K562 (cell line): ENCODE results near the gene FBLIM1. TPM values are rescaled to one million over a fixed set of nuclear protein-coding genes. Genes with fewer than 3 reads are reported as not detected.

Source experiments
- BACH1 ChIP-seq: fragments of 200-800 bp; sonication (Bioruptor generic); IDR thresholded peaks from 2 replicates; pipeline ENCODE4 v1.6.1; 2016; ENCODE audit warnings: missing genetic modification characterization, missing compliant biosample characterization
- CAMTA2 ChIP-seq: fragments of 250-450 bp; sonication (Bioruptor Pico); conservative IDR thresholded peaks from 2 replicates; pipeline ENCODE4 v1.5.1; 2022
- CEBPG ChIP-seq, 3 experiments: fragments of 200-800 bp in 1 of 3; sonication (Bioruptor generic) in 1 of 3; sonication (generic) in 1 of 3; formaldehyde crosslinking in 1 of 3; IDR thresholded peaks in 2 of 3; conservative IDR thresholded peaks in 1 of 3; 2 replicates each; pipeline versions ENCODE4 v1.6.1 to v1.8.0; 2016 to 2022; ENCODE audit warnings: missing compliant biosample characterization in 2 of 3, missing genetic modification characterization in 2 of 3, mild to moderate bottlenecking in 1 of 3, missing genetic modification reagents in 1 of 3
- DACH1 ChIP-seq: fragments of 450-650 bp; IDR thresholded peaks from 2 replicates; pipeline ENCODE4 v1.6.1; 2018; ENCODE audit not compliant: partially characterized antibody
- HDAC8 ChIP-seq: fragments of 450-650 bp; IDR thresholded peaks from 2 replicates; pipeline ENCODE4 v1.6.1; 2016; ENCODE audit warnings: mild to moderate bottlenecking, missing genetic modification characterization, moderate library complexity, missing compliant biosample characterization
- HNRNPL ChIP-seq: fragments of 200-400 bp; formaldehyde crosslinking; IDR thresholded peaks from 2 replicates; pipeline ENCODE4 v1.6.1; 2017; ENCODE audit warnings: low read depth, mild to moderate bottlenecking, low read length
- HOXB6 ChIP-seq: fragments of 250-450 bp; sonication (Bioruptor Pico); IDR thresholded peaks from 2 replicates; pipeline ENCODE4 v1.5.1; 2022; ENCODE audit warnings: mild to moderate bottlenecking, borderline replicate concordance
- KDM4B ChIP-seq, 2 experiments: fragments of 450-650 bp in 1 of 2; sonication (generic) in 1 of 2; IDR thresholded peaks; 2 replicates each; pipeline ENCODE4 v1.6.1; 2016 to 2017; ENCODE audit warnings: borderline replicate concordance in 2 of 2, antibody characterized with exemption in 1 of 2, low read depth in 1 of 2, mild to moderate bottlenecking in 1 of 2
- KLF10 ChIP-seq: fragments of 250-450 bp; sonication (Bioruptor Pico); IDR thresholded peaks from 2 replicates; pipeline ENCODE4 v1.6.1; 2021; ENCODE audit warnings: matching md5 sums
- MEF2A ChIP-seq: IDR thresholded peaks from 2 replicates; pipeline ENCODE4 v1.6.1; 2011; ENCODE audit warnings: low read depth, mild to moderate bottlenecking, low read length, moderate library complexity; ENCODE audit not compliant: control insufficient read depth
- MEF2D ChIP-seq: conservative IDR thresholded peaks from 2 replicates; pipeline ENCODE4 v1.6.1; 2016; ENCODE audit warnings: low read depth, missing genetic modification characterization, missing compliant biosample characterization
- NFE2L1 ChIP-seq: fragments of 450-650 bp; IDR thresholded peaks from 2 replicates; pipeline ENCODE4 v1.6.1; 2016; ENCODE audit warnings: missing genetic modification characterization, low read depth, mild to moderate bottlenecking, missing compliant biosample characterization, moderate library complexity, borderline replicate concordance
- POLR2AphosphoS2 ChIP-seq: IDR thresholded peaks from 2 replicates; pipeline ENCODE4 v1.6.1; 2012; ENCODE audit warnings: low read length, improper control_type of control experiment
- POLR2G ChIP-seq: fragments of 200-400 bp; formaldehyde crosslinking; IDR thresholded peaks from 2 replicates; pipeline ENCODE4 v1.6.1; 2017; ENCODE audit warnings: low read depth, mild to moderate bottlenecking, antibody characterized with exemption, low read length, moderate library complexity
- RAD21 ChIP-seq, 2 experiments: fragments of 250-450 bp in 1 of 2; fragments of 450-650 bp in 1 of 2; sonication (Bioruptor Pico) in 1 of 2; formaldehyde crosslinking in 1 of 2; IDR thresholded peaks in 1 of 2; conservative IDR thresholded peaks in 1 of 2; 2 replicates each; pipeline versions ENCODE4 v1.4.0 to v1.8.0; 2020 to 2022; ENCODE audit warnings: mild to moderate bottlenecking in 2 of 2, moderate library complexity in 1 of 2
- RB1 ChIP-seq: fragments of 450-650 bp; IDR thresholded peaks from 2 replicates; pipeline ENCODE4 v1.6.1; 2017; ENCODE audit warnings: low read depth, mild to moderate bottlenecking
- RBM14 ChIP-seq: fragments of 200-400 bp; formaldehyde crosslinking; IDR thresholded peaks from 2 replicates; pipeline ENCODE4 v1.6.1; 2018; ENCODE audit warnings: low read depth, mild to moderate bottlenecking, low read length, moderate library complexity, borderline replicate concordance; ENCODE audit not compliant: insufficient read depth
- SMARCA4 ChIP-seq: fragments of 450-650 bp; IDR thresholded peaks from 2 replicates; pipeline ENCODE4 v1.6.1; 2016
- SMARCA5 ChIP-seq: fragments of 450-650 bp; IDR thresholded peaks from 2 replicates; pipeline ENCODE4 v1.6.1; 2016
- TBP ChIP-seq: optimal IDR thresholded peaks from 2 replicates; pipeline ENCODE3; 2011; ENCODE audit warnings: low read depth, low read length, improper control_type of control experiment
- TRIM28 ChIP-seq: fragments of 450-650 bp; IDR thresholded peaks from 2 replicates; pipeline ENCODE4 v1.6.1; 2017
- ZNF165 ChIP-seq: fragments of 250-450 bp; sonication (Bioruptor Pico); IDR thresholded peaks from 2 replicates; pipeline ENCODE4 v1.4.0; 2020; ENCODE audit warnings: borderline replicate concordance
- ZNF444 ChIP-seq: fragments of 250-450 bp; sonication (Bioruptor Pico); IDR thresholded peaks from 2 replicates; pipeline ENCODE4 v1.4.0; 2020; ENCODE audit warnings: mild to moderate bottlenecking, moderate library complexity
- ZNF584 ChIP-seq: fragments of 200-800 bp; sonication (Bioruptor generic); IDR thresholded peaks from 2 replicates; pipeline ENCODE4 v1.6.1; 2016; ENCODE audit warnings: low read depth, mild to moderate bottlenecking, missing genetic modification characterization, missing compliant biosample characterization
- ZNF668 ChIP-seq: fragments of 250-450 bp; sonication (Bioruptor Pico); IDR thresholded peaks from 2 replicates; pipeline ENCODE4 v1.8.0; 2022; ENCODE audit warnings: mild to moderate bottlenecking, inconsistent platforms
- polyA plus RNA-seq, 8 experiments: library from polyadenylated mRNA; depleted of rRNA in 4 of 8; stranded (reverse) in 5 of 8; unstranded in 3 of 8; fragments of >200 nt; fragmentation: Nextera tagmentation in 2 of 8; fragmentation: Illumina TruSeq in 1 of 8; extraction: Ambion mirVana in 2 of 8; extraction: Trizol in 1 of 8; gene quantifications; 2 replicates each; pipeline versions ENCODE4 v1.2.1 to v1.2.3, GENCODE V29; 2011 to 2014; ENCODE audit warnings: inconsistent platforms in 1 of 8, missing spikeins in 1 of 8
- total RNA-seq, 7 experiments: library from RNA; depleted of rRNA in 6 of 7; stranded (reverse); fragments of >200 nt in 6 of 7; fragmentation: Illumina TruSeq in 2 of 7; extraction: Trizol in 2 of 7; gene quantifications; 2 replicates each; pipeline versions ENCODE4 v1.2.1 to v1.2.3, GENCODE V29; 2011 to 2021; ENCODE audit warnings: low replicate concordance in 1 of 7
- TF ChIP-seq, protein P1 (sequence below): fragments of 250-450 bp; sonication (Bioruptor Pico); IDR thresholded peaks from 2 replicates; pipeline ENCODE4 v1.5.0; 2022; ENCODE audit warnings: mild to moderate bottlenecking
- TF ChIP-seq, protein P2 (sequence below): sonication (generic); formaldehyde crosslinking; IDR thresholded peaks from 2 replicates; pipeline ENCODE4 v1.5.0; 2020; ENCODE audit warnings: missing genetic modification reagents

Gene FBLIM1
- total and polyA plus RNA-seq, 9 of the 15 experiments (the other 6 are each of a cell fraction or from before 2014, with no cell fraction given), result 0.14 to 0.24 TPM; not detected in 7

DNA sequence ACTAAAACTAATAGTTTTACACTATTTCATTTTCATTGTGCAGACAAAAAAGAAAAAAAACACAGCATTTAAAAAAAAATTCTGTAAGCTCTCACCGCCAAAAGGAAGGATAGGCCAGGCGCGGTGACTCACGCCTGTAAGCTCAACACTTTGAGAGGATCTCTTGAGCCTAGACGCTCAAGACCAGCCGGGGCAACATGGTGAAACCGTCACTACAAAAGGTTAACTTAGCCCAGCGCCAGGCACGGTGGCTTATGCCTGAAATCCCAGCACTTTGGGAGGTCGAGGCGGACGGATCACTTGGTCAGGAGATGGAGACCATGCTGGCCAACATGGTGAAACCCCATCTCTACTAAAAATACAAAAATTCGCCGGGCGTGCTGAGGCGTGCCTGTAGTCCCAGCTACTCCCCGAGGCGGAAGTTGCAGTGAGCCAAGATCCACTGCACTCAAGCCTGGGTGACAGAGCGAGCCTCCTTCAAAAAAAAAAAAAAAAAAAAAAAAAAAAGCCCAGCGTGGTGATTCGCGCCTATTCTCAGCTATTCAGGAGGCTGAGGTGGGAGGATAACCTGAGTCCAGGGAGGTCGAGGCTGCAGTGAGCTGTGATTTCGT lies 74.6 kb downstream of the FBLIM1 start (continued):
- TF ChIP-seq, protein P1, sequence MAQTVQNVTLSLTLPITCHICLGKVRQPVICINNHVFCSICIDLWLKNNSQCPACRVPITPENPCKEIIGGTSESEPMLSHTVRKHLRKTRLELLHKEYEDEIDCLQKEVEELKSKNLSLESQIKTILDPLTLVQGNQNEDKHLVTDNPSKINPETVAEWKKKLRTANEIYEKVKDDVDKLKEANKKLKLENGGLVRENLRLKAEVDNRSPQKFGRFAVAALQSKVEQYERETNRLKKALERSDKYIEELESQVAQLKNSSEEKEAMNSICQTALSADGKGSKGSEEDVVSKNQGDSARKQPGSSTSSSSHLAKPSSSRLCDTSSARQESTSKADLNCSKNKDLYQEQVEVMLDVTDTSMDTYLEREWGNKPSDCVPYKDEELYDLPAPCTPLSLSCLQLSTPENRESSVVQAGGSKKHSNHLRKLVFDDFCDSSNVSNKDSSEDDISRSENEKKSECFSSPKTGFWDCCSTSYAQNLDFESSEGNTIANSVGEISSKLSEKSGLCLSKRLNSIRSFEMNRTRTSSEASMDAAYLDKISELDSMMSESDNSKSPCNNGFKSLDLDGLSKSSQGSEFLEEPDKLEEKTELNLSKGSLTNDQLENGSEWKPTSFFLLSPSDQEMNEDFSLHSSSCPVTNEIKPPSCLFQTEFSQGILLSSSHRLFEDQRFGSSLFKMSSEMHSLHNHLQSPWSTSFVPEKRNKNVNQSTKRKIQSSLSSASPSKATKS, result no peak
- TF ChIP-seq BACH1 (tag) (no peak), NFE2L1 (tag) (no peak), ZNF584 (CRISPR knock-in tag) (peak; percentile 48; the same call in 1 of the 2 replicates), HDAC8 (tag) (no peak), ZNF165 (CRISPR knock-in tag) (no peak), POLR2AphosphoS2 (no peak), SMARCA5 (no peak; the same call in 1 of the 2 replicates), DACH1 (no peak), ZNF444 (CRISPR knock-in tag) (0 out of 2 replicates have a peak, but pooled peaks have one; percentile 27), MEF2A (0 out of 2 replicates have a peak, but pooled peaks have one; percentile 7), CEBPG (CRISPR knock-in tag; IDR thresholded peaks at IDR 0.05) (no peak), CEBPG (tag; conservative IDR thresholded peaks at IDR 0.05 in 1 of 2, IDR thresholded peaks at IDR 0.05 in 1 of 2) (peak in 1 of 2 experiments; percentile 7; a peak in 1 of 4 replicates), TBP (no peak), CAMTA2 (CRISPR knock-in tag) (no peak), POLR2G (peak; percentile 77), KDM4B (IDR thresholded peaks at IDR 0.05; ENCODE audit: borderline replicate concordance in 2 of 2, low read depth in 1 of 2) (peak in 1 of 2 experiments; percentile 59; a peak in 1 of 4 replicates), KLF10 (CRISPR knock-in tag) (no peak), ZNF668 (no peak), HOXB6 (no peak), MEF2D (tag) (0 out of 2 replicates have a peak, but pooled peaks have one; percentile 44), HNRNPL (no peak), RB1 (peak; percentile 47; the same call in 1 of the 2 replicates), TRIM28 (no peak), RAD21 (CRISPR knock-in tag; conservative IDR thresholded peaks at IDR 0.05 in 1 of 2, IDR thresholded peaks at IDR 0.05 in 1 of 2) (no peak), RBM14 (no peak), SMARCA4 (no peak; the same call in none of the 2 replicates)
- TF ChIP-seq, protein P2, sequence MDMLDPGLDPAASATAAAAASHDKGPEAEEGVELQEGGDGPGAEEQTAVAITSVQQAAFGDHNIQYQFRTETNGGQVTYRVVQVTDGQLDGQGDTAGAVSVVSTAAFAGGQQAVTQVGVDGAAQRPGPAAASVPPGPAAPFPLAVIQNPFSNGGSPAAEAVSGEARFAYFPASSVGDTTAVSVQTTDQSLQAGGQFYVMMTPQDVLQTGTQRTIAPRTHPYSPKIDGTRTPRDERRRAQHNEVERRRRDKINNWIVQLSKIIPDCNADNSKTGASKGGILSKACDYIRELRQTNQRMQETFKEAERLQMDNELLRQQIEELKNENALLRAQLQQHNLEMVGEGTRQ (CRISPR knock-in tag), result no peak
